T-helper 22 cell (primary cell): ENCODE data around the gene FBH1.
"Not testable (repeated sequence)": the region's sequence is repeated elsewhere in the genome, so short reads cannot be mapped to it uniquely, and the experiment has no call there.

ENCODE experiments used
- DNase-seq: peaks from one replicate; pipeline ENCODE4 v3.0.0-alpha.2; 2020; ENCODE audit warnings: low read depth

Gene FBH1

GRCh38 chr10:5942001-5942400, 52.0 kb downstream of the FBH1 start:
- no peak for DNase-seq

DNA sequence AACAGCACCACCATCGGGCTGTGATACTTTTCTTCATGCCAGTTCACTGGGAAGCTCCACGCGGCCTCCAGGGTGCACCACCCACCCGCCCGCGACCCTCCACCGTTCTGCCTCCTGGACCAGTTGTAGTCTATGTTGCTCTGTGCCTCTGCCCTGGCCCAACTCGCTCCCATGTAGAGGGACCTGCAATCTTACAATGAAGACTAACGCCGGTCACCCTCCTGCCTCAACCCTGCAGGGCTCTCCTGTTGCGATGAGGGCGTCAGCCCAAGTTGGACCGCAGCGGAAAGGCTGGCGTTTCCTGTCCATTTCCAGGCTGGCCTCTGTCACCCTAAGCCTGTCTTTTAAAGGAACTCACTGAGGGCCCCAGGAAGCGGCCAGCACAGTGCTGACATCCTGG, 52.4 kb downstream of the FBH1 start:
- DNase-seq: no peak

- DNase-seq: no peak
These were observed 53.5 kb downstream of the FBH1 start for GRCh38 chr10:5943536-5943935.

DNA sequence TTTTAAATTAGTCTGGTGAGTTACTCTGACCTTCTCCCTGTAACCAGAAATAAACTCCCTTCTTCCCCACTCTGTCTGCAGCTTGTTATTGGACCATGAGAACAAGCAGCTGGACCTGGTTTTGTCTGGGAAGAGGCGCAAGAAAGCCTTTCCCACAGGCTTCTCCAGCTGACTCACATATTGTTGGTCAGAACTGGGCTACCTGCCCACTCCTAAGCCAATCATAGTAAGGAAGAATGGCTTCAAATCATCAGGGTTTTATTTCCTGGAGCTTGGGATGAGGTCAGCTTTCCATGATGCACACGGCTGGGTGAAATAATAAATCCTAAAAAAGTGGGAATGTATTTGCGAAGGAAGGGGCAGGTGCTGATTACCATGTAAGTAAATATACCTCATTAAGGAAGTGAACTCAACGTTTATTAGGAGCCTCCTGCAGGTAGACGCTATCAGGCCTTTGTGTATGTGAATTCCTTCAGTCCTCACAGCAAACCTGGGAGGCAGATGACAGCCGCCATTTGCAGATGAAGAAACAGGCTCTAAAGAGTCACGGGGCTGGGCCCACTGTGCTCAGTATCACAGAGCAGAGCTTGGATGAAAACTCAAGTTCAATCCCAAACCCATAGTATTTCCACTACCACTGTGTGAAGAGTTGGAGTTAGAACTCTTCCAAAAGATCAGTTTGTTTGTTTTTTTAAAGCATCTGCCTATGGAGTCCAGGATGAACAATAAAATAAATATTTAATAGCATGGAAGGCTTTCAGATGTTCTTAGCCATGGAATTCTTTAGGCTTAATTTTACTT, 54.5 kb downstream of the FBH1 start:
- no peak for DNase-seq

- DNase-seq: no peak
These were observed 55.1 kb downstream of the FBH1 start for GRCh38 chr10:5945190-5945509.

DNA sequence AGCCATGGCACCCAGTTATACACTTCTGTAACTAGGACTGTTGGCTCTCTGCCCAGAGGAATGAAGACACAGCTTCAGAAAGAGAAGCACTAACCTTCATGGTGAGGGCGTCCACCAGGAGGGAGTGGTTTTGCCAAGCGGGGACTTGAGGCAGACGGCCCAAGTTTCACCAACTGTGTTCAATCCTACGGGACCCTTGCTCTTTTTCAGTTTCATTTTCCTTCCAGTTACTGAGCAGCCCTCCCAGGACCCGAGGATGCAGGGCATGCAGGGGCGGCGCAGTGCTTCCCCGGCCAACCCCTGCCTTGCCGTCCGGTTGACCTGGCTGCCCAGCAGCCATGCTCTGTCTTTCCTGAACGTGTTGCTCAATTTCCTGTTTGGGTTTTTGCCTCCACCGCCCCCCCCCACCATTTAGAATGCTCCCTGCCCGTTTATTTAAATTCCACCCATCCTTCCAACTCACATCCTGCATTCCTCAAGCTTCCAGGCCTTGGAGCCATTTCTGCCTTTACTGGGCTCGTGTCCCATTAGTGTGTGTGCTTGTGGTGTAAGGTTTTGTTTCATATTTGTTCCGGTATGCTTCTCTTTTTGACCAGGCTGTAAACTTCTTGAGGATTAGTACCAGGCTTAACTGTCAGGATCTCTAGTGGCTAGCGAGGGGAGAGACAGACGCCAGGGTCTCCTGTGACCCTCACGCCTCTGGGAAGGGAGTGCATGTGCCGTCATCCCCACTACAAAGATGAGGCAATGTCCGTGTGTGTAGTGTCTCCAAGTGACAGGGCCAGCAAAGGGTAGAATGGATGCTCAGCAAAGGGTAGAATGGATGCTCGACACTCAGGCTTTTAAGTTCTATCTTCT, 55.7 kb downstream of the FBH1 start:
- DNase-seq: no peak

- DNase-seq: not testable (repeated sequence)
These were observed 56.4 kb downstream of the FBH1 start for GRCh38 chr10:5946419-5946775.

DNA sequence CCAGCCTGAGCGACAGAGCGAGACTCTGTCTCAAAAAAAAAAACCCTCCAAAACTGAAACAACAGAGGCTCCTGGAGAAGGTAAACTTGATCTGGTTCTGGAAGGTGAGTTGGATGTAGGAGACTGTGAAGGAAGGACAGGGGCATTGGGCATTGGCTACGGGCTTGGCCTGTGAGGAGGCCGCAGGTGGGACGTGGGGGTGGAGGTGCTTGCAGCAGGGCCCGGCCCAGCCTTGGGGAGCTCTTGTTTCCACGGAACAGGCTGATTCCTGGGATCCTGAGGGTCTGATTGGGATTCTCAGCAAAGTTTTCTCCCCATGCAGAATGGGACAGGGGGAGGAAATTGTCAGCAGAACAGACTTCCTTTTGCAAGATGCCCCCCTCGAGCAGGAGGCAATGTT, 56.7 kb downstream of the FBH1 start:
- DNase-seq: no peak

DNA sequence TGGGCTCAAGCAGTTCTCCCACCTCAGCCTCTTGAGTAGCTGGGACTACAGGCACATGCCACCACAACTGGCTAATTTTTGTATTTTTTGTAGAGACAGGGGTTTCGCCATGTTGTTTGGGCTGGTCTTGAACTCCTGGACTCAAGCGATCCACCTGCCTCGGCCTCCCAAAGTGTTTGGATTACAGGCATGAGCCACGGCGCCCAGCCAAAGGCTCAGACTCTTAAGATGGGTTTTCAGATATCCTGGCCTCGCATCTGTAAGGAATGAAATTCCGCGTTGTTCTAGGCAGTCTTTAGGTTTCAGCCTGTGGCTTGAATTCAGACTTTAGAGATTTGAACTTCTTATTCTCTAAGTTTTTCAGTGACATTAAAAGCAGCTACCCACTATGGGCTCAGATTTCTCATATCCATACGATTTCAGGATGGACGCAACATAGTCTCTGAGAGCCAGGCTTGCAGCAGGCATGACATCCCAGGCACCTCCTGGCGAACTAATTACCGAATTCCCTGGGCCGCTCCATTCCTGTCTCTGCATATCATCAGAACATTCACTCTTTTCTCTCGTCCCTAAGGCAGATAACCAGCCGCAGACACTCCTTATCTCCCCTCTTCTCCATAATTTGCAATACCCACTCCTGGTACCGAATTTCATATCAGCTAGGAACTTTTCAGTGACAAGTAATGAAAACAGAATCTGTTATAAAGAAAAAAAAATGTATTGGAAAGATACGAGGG, 57.6 kb downstream of the FBH1 start:
- no peak for DNase-seq

- DNase-seq: no peak
These were observed 58.2 kb downstream of the FBH1 start for GRCh38 chr10:5948208-5948585.

DNA sequence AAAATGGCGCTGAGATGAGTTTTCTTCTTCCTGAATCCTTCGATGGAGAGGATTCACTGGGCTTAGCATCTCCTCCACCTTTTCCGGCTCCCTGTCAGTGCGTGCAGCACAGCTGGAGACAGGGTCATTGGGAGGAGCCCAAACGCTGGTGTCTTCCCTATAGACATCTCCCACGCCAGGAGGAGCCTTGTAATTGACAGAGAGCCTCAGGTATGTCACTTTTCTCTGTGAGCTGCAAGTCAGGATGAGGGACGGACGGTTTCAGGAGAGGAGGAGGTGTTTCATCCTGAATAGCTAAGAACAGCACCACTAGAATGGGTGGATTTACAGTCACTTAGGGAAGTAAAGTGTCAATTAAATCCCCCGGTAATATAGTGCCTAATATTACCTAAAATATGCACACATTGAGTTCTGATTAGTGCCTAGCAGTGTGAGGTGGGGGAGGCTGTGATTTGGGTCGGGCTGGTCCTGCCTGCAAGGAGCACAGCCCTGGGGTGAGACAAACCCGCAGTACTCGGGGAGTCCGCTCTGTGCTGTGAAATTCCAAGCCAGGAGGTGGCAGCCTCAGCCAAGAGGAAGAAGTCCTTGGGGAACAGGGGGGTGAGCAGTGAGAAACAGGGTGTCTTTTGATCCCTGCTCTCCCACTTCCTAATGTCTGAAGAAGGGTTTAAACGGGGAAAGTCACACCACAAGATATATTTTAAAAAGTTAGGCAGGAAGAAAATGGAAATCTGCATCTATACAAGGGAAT, 59.1 kb downstream of the FBH1 start:
- DNase-seq: no peak

GRCh38 chr10:5951167-5951711, 61.2 kb downstream of the FBH1 start:
- no peak for DNase-seq

DNA sequence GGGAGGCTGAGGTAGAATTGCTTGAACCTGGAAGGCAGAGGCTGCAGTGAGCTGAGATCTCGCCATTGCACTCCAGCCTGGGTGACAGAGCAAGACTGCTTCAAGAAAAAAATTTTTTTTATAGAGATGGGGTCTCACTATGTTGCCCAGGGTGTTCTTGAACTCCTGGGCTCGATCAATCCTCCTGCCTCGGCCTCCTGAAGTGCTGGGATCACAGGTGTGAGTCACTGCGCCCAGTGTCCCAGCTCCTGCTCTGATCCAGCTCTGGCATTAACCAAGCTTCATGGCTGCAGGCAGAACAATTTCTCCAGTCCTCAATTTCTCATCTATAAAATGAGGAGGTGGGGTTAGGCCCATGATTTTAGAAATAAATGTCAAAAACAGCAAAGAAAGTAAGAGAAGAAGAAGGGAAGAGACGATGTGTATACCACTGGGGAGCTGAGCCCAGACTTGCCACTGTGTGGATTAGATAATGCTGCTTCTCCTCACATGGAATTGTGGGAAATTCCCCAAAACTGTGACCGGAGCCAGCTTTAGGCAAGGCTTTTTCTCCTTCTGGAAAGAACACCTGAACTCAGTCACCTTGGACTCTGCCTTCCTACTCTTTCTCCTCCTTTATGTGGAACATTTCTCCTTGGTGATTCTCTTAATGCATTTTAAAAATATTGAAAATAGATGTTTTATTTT, 61.8 kb downstream of the FBH1 start:
- no peak for DNase-seq

- no peak for DNase-seq
These were observed 62.8 kb downstream of the FBH1 start for GRCh38 chr10:5952731-5953385.

DNA sequence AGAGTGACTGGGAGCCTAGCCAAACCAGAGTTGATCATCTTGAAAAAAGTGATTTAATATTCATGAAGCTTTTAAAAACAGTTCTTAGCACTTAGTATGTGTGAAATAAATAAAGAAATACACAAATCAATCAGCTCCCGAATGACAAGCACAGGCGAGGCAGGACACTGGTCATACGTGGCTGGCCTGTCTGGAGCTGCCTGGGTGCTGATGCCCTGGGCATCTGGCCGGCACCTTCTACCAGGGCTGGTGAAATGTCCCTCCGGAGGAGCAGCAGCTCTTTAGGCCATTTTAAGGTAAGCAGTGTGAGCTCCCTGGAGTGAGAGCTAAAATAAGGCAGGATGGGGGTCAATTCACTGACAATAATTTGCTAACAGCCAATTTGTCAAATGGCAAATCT, 63.6 kb downstream of the FBH1 start:
- no peak for DNase-seq

GRCh38 chr10:5956146-5956936, 66.3 kb downstream of the FBH1 start:
- no peak for DNase-seq

DNA sequence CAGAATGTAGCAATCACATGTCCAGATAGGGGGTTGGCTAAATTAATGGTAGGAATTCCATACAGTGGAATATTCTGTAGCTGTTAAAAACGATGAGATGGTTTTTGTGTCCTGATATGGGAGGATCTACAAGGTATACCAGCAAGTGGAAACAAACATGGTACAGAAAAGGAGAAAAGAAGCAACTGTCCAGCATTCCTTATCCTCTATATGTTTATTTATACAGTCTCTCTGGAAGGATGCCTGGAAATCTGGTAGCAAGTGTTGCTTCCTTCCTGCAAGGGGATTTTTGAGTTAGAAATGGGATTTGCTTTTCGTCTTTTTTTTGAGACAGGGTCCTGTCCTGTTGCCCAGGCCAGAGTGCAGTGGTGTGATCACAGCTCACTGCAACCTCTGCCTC, 68.0 kb downstream of the FBH1 start:
- DNase-seq: no peak

DNA sequence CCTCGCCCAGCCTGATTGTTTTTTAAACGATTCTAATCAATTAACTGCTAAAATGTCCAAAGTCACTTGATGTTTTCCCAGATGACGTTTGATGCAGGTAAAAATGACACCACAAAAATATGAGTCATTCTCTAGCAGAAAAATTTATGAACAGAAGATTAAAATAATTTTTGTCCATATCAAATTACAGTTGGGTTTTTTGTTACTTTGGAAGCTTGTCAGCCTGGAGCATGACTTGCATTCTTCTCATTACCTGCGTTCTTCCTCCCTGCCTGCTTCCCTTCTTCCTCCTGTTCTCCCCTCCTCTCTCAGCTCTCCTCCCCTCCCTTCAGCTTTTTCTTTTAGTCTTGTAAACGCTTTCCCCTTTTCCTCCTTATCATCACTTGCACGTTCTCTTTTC, 68.6 kb downstream of the FBH1 start:
- DNase-seq: no peak

DNA sequence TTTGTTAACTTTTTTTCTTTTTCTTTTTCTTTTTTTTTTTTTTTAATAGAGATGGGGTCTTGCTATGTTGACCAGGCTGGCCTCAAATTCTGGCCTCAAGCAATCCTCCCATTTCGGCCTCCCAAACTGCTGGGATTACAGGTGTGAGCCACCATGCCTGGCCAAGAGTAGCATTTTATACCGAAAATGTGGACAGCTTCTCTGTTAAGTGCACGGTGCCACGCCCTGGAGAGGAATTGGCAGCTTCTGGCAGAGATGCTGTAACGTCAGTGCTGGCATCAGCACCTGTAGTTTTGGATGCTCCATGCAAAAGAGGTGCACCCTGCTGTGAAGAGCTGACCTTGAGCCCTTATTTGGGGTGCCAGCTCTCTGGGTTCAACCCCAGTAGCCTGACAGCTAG, 69.1 kb downstream of the FBH1 start:
- no peak for DNase-seq

GRCh38 chr10:5959581-5960069, 69.6 kb downstream of the FBH1 start:
- DNase-seq: no peak
